ENCODE data around the gene TBCK.

TBCK gene

GRCh38 chr4:106105697-106106096, 210.3 kb downstream of the TBCK start:
- no peak for DNase-seq

- DNase-seq, result no peak
Observed at GRCh38 chr4:106104276-106104675, 211.7 kb downstream of the TBCK start.

GRCh38 chr4:106096454-106096853, 219.6 kb downstream of the TBCK start:
- DNase-seq, result no peak

- no peak for DNase-seq
Observed at GRCh38 chr4:106095408-106095807, 220.6 kb downstream of the TBCK start.

- no peak for DNase-seq
Observed at GRCh38 chr4:106092361-106093040, 223.5 kb downstream of the TBCK start.

GRCh38 chr4:106090826-106091225, 225.2 kb downstream of the TBCK start:
- DNase-seq, result no peak

- DNase-seq, result no peak
Observed at GRCh38 chr4:106083065-106083464, 232.9 kb downstream of the TBCK start.

- DNase-seq, result no peak
Observed at GRCh38 chr4:106080376-106080775, 235.6 kb downstream of the TBCK start.

- DNase-seq, result no peak
Observed at GRCh38 chr4:106079616-106080015, 236.4 kb downstream of the TBCK start.

- no peak for DNase-seq
Observed at GRCh38 chr4:106065018-106065417, 251.0 kb downstream of the TBCK start.

GRCh38 chr4:106063009-106063408, 253.0 kb downstream of the TBCK start:
- DNase-seq, result no peak

GRCh38 chr4:106062452-106062875, 253.5 kb downstream of the TBCK start:
- no peak for DNase-seq

- no peak for DNase-seq
Observed at GRCh38 chr4:106058921-106059320, 257.1 kb downstream of the TBCK start.

GRCh38 chr4:106056914-106057313, 259.1 kb downstream of the TBCK start:
- no peak for DNase-seq

GRCh38 chr4:106051514-106051913, 264.5 kb downstream of the TBCK start:
- no peak for DNase-seq

GRCh38 chr4:106049490-106049889, 266.5 kb downstream of the TBCK start:
- DNase-seq, result no peak

- no peak for DNase-seq
Observed at GRCh38 chr4:106048250-106048971, 267.6 kb downstream of the TBCK start.

GRCh38 chr4:106046083-106046482, 269.9 kb downstream of the TBCK start:
- no peak for DNase-seq

- DNase-seq, result no peak
Observed at GRCh38 chr4:106041294-106042002, 274.6 kb downstream of the TBCK start.

GRCh38 chr4:106039796-106040195, 276.2 kb downstream of the TBCK start:
- DNase-seq, result no peak

GRCh38 chr4:106038908-106039307, 277.1 kb downstream of the TBCK start:
- no peak for DNase-seq

- no peak for DNase-seq
Observed at GRCh38 chr4:106038012-106038411, 278.0 kb downstream of the TBCK start.

- no peak for DNase-seq
Observed at GRCh38 chr4:106036848-106037247, 279.2 kb downstream of the TBCK start.

GRCh38 chr4:106036334-106036733, 279.7 kb downstream of the TBCK start:
- no peak for DNase-seq
